K562 (cell line): Measurements from ENCODE around the gene USP27X. TPM values are rescaled to one million over a fixed set of nuclear protein-coding genes. Genes with fewer than 3 reads are reported as not detected.
A peak's percentile ranks its signal among the peaks of the same experiment; 100 is the strongest.

ENCODE experiments used
- ARID2 ChIP-seq: fragments of 450-650 bp; IDR thresholded peaks from 2 replicates; pipeline ENCODE4 v1.6.1; 2017; ENCODE audit warnings: antibody characterized with exemption, mild to moderate bottlenecking
- ATF7 ChIP-seq: fragments of 450-650 bp; IDR thresholded peaks from 2 replicates; pipeline ENCODE4 v1.7.1; 2014; ENCODE audit warnings: mild to moderate bottlenecking, moderate library complexity
- CHCHD3 ChIP-seq: fragments of 250-450 bp; sonication (Bioruptor Pico); IDR thresholded peaks from 2 replicates; pipeline ENCODE4 v2.1.2; 2022; ENCODE audit warnings: mild to moderate bottlenecking
- CREM ChIP-seq: IDR thresholded peaks from 2 replicates; pipeline ENCODE4 v1.6.1; 2014; ENCODE audit warnings: antibody characterized with exemption, low read depth
- EP300 ChIP-seq: IDR thresholded peaks from 2 replicates; pipeline ENCODE4 v1.6.1; 2012; ENCODE audit warnings: low read length, improper control_type of control experiment
- FOXJ3 ChIP-seq: sonication (generic); formaldehyde crosslinking; IDR thresholded peaks from 2 replicates; pipeline ENCODE4 v1.4.0; 2020; ENCODE audit warnings: mild to moderate bottlenecking, missing genetic modification reagents
- GATAD2A ChIP-seq: fragments of 450-650 bp; IDR thresholded peaks from 2 replicates; pipeline ENCODE4 v1.6.1; 2017
- HIVEP1 ChIP-seq: fragments of 250-450 bp; sonication (Bioruptor Pico); IDR thresholded peaks from 2 replicates; pipeline ENCODE4 v1.4.0; 2020; ENCODE audit warnings: mild to moderate bottlenecking
- HMG20B ChIP-seq: fragments of 250-450 bp; sonication (Bioruptor Pico); IDR thresholded peaks from 2 replicates; pipeline ENCODE4 v1.5.0; 2021; ENCODE audit warnings: mild to moderate bottlenecking
- HMGN3 ChIP-seq: IDR thresholded peaks from 2 replicates; pipeline ENCODE4 v1.6.1; 2011; ENCODE audit warnings: borderline replicate concordance, low read depth, mild to moderate bottlenecking, mixed read lengths, low read length; ENCODE audit not compliant: insufficient read length; ENCODE audit errors: extremely low read depth
- NCOA6 ChIP-seq: fragments of 450-650 bp; IDR thresholded peaks from 2 replicates; pipeline ENCODE4 v1.6.1; 2017; ENCODE audit warnings: mild to moderate bottlenecking
- NFE2 ChIP-seq: IDR thresholded peaks from 2 replicates; pipeline ENCODE4 v1.6.1; 2014; ENCODE audit warnings: antibody characterized with exemption, low read depth
- NFYB ChIP-seq: IDR thresholded peaks from 2 replicates; pipeline ENCODE4 v1.6.1; 2011; ENCODE audit warnings: mild to moderate bottlenecking, moderate library complexity; ENCODE audit not compliant: insufficient read length; ENCODE audit errors: extremely low read depth
- PURB ChIP-seq: sonication (generic); formaldehyde crosslinking; IDR thresholded peaks from 2 replicates; pipeline ENCODE4 v1.9.0; 2021; ENCODE audit warnings: low read depth, mild to moderate bottlenecking, missing genetic modification reagents
- RBFOX2 ChIP-seq: fragments of 200-400 bp; formaldehyde crosslinking; IDR thresholded peaks from 2 replicates; pipeline ENCODE4 v1.6.1; 2017; ENCODE audit warnings: low read depth, mild to moderate bottlenecking, low read length, moderate library complexity
- TAF1 ChIP-seq: IDR thresholded peaks from 2 replicates; pipeline ENCODE4 v1.6.1; 2011; ENCODE audit warnings: mild to moderate bottlenecking, low read length, moderate library complexity; ENCODE audit not compliant: insufficient read depth, control insufficient read depth, severe bottlenecking; ENCODE audit errors: extremely low read depth
- TCF3 ChIP-seq: sonication (generic); formaldehyde crosslinking; IDR thresholded peaks from 2 replicates; pipeline ENCODE4 v1.4.0; 2020; ENCODE audit warnings: mild to moderate bottlenecking, missing genetic modification reagents
- TSC22D4 ChIP-seq: fragments of 450-650 bp; IDR thresholded peaks from 2 replicates; pipeline ENCODE4 v1.6.1; 2016; ENCODE audit warnings: missing genetic modification characterization, missing biosample characterization, control low read depth
- ZBTB7A ChIP-seq: IDR thresholded peaks from 2 replicates; pipeline ENCODE4 v1.6.1; 2011; ENCODE audit warnings: low read depth, mild to moderate bottlenecking, low read length, moderate library complexity, borderline replicate concordance; ENCODE audit not compliant: control insufficient read depth
- ZNF668 ChIP-seq: fragments of 250-450 bp; sonication (Bioruptor Pico); IDR thresholded peaks from 2 replicates; pipeline ENCODE4 v1.8.0; 2022; ENCODE audit warnings: mild to moderate bottlenecking, inconsistent platforms
- ZNF830 ChIP-seq: fragments of 250-450 bp; sonication (Bioruptor Pico); IDR thresholded peaks from 2 replicates; pipeline ENCODE4 v1.5.0; 2021; ENCODE audit warnings: mild to moderate bottlenecking
- polyA plus RNA-seq, 8 experiments: library from polyadenylated mRNA; depleted of rRNA in 4 of 8; stranded (reverse) in 5 of 8; unstranded in 3 of 8; fragments of >200 nt; fragmentation: Nextera tagmentation in 2 of 8; fragmentation: Illumina TruSeq in 1 of 8; extraction: Ambion mirVana in 2 of 8; extraction: Trizol in 1 of 8; gene quantifications; 2 replicates each; pipeline versions ENCODE4 v1.2.1 to v1.2.3, GENCODE V29; 2011 to 2014; ENCODE audit warnings: inconsistent platforms in 1 of 8, missing spikeins in 1 of 8
- total RNA-seq, 7 experiments: library from RNA; depleted of rRNA in 6 of 7; stranded (reverse); fragments of >200 nt in 6 of 7; fragmentation: Illumina TruSeq in 2 of 7; extraction: Trizol in 2 of 7; gene quantifications; 2 replicates each; pipeline versions ENCODE4 v1.2.1 to v1.2.3, GENCODE V29; 2011 to 2021; ENCODE audit warnings: low replicate concordance in 1 of 7
- TF ChIP-seq, protein P1 (sequence below), 2 experiments: IDR thresholded peaks in 1 of 2; conservative IDR thresholded peaks in 1 of 2; 2 replicates each; pipeline ENCODE4 v1.6.1; 2016; ENCODE audit warnings: low read depth in 2 of 2, mild to moderate bottlenecking in 1 of 2, missing compliant biosample characterization in 1 of 2, missing genetic modification characterization in 1 of 2, moderate library complexity in 1 of 2
- TF ChIP-seq, protein P2 (sequence below): sonication (generic); formaldehyde crosslinking; IDR thresholded peaks from 2 replicates; pipeline ENCODE4 v1.9.0; 2022; ENCODE audit warnings: mild to moderate bottlenecking, missing genetic modification reagents
- TF ChIP-seq, protein P3 (sequence below): sonication (generic); formaldehyde crosslinking; IDR thresholded peaks from 2 replicates; pipeline ENCODE4 v1.8.0; 2022; ENCODE audit warnings: missing genetic modification reagents, mild to moderate bottlenecking, moderate library complexity, borderline replicate concordance
- TF ChIP-seq, protein P4 (sequence below), 2 experiments: fragments of 250-450 bp in 1 of 2; fragments of 450-650 bp in 1 of 2; sonication (Bioruptor Pico) in 1 of 2; IDR thresholded peaks; 2 replicates each; pipeline versions ENCODE4 v1.6.1 to v1.8.0; 2016 to 2021; ENCODE audit warnings: mild to moderate bottlenecking in 2 of 2, moderate library complexity in 2 of 2, missing compliant biosample characterization in 1 of 2, missing genetic modification characterization in 1 of 2

USP27X gene
- total and polyA plus RNA-seq, 9 of the 15 experiments (the other 6 are each of a cell fraction or from before 2014, with no cell fraction given), result 0.15 to 4.7 (median 1.6) TPM

DNA sequence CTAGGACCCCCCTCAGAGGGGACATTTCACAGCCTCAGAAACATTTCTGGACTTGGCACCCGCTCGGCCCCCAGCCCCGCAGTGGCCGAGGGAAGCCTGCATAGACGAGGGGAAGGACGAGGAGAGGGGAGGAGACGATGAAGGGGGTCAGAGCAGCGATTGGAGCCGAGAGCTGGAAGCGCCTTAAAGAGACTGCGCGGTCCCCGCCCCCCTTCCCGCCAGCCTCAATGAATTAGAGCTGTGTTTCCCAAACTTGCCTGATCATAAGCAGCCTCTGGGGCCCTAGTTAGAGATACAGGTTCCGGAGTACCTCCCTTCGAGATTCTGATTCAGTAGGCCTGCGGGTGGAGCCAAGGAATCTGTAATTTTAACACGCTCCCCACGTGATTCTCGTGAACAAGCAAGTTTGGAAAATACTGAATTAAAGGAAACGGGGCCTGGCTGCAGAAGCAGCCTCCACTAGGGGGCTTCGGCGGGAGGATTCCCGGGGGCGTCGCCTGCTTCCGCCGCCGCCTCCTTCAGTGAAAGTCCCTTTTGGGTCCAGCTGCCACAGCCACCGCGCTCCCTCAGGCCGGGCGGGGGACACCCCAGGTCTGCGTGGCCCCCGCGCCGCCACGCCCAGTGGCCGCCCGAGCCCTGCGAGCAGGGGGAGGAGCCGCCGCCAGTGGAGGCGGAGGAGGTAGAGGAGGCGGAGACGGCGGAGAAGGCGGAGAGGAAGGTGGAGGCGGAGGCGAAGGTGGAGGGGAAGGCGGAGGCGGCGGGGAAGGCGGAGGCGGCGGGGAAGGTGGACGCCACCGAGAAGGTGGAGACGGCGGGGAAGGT lies at the start of gene USP27X (continued):
- TF ChIP-seq, protein P1, sequence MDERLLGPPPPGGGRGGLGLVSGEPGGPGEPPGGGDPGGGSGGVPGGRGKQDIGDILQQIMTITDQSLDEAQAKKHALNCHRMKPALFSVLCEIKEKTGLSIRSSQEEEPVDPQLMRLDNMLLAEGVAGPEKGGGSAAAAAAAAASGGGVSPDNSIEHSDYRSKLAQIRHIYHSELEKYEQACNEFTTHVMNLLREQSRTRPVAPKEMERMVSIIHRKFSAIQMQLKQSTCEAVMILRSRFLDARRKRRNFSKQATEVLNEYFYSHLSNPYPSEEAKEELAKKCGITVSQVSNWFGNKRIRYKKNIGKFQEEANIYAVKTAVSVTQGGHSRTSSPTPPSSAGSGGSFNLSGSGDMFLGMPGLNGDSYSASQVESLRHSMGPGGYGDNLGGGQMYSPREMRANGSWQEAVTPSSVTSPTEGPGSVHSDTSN (CRISPR knock-in tag; IDR thresholded peaks at IDR 0.05; ENCODE audit: low read depth), result no peak
- TF ChIP-seq, protein P1 (tag; conservative IDR thresholded peaks at IDR 0.05; ENCODE audit: low read depth), result no peak
- TF ChIP-seq CREM, result no peak
- no peak for TF ChIP-seq ZNF830 (CRISPR knock-in tag)
- TF ChIP-seq, protein P2, sequence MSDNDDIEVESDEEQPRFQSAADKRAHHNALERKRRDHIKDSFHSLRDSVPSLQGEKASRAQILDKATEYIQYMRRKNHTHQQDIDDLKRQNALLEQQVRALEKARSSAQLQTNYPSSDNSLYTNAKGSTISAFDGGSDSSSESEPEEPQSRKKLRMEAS (CRISPR knock-in tag), result no peak
- TF ChIP-seq, protein P3, sequence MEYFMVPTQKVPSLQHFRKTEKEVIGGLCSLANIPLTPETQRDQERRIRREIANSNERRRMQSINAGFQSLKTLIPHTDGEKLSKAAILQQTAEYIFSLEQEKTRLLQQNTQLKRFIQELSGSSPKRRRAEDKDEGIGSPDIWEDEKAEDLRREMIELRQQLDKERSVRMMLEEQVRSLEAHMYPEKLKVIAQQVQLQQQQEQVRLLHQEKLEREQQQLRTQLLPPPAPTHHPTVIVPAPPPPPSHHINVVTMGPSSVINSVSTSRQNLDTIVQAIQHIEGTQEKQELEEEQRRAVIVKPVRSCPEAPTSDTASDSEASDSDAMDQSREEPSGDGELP (CRISPR knock-in tag), result peak; percentile 83; the same call in 1 of the 2 replicates
- no peak for TF ChIP-seq NCOA6
- no peak for TF ChIP-seq HIVEP1 (CRISPR knock-in tag)
- no peak for TF ChIP-seq ARID2
- no peak for TF ChIP-seq GATAD2A
- TF ChIP-seq CHCHD3 (CRISPR knock-in tag), result no peak
- no peak for TF ChIP-seq PURB (CRISPR knock-in tag)
- TF ChIP-seq RBFOX2, result peak; percentile 69
- no peak for TF ChIP-seq EP300
- no peak for TF ChIP-seq FOXJ3 (CRISPR knock-in tag)
- TF ChIP-seq TCF3, result no peak
- TF ChIP-seq HMG20B, result no peak
- TF ChIP-seq, protein P4, sequence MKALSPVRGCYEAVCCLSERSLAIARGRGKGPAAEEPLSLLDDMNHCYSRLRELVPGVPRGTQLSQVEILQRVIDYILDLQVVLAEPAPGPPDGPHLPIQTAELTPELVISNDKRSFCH (CRISPR knock-in tag; IDR thresholded peaks at IDR 0.05), result no peak
- TF ChIP-seq, protein P4 (tag; IDR thresholded peaks at IDR 0.05), result no peak
- peak; percentile 13; the same call in 1 of the 2 replicates for TF ChIP-seq ZBTB7A
- no peak for TF ChIP-seq NFYB
- TF ChIP-seq NFE2, result peak; percentile 29; the same call in 1 of the 2 replicates
- no peak for TF ChIP-seq TSC22D4
- TF ChIP-seq HMGN3, result no peak
- 0 out of 2 replicates have a peak, but pooled peaks have one; percentile 25 for TF ChIP-seq ATF7
- no peak for TF ChIP-seq TAF1
- TF ChIP-seq ZNF668, result no peak
